Activated T-helper 9 cell treated with anti-CD3 and anti-CD28 coated beads, Interleukin-2, amount 50 U/mL, for 16 hours (primary cell): Measurements from ENCODE around the gene OSBPL1A.
"Not testable (repeated sequence)": the region's sequence is repeated elsewhere in the genome, so short reads cannot be mapped to it uniquely, and the experiment has no call there.

Experiments used
- DNase-seq: peaks from one replicate; pipeline ENCODE4 v3.0.0-alpha.2; 2020; ENCODE audit warnings: low read depth

Gene OSBPL1A

DNA sequence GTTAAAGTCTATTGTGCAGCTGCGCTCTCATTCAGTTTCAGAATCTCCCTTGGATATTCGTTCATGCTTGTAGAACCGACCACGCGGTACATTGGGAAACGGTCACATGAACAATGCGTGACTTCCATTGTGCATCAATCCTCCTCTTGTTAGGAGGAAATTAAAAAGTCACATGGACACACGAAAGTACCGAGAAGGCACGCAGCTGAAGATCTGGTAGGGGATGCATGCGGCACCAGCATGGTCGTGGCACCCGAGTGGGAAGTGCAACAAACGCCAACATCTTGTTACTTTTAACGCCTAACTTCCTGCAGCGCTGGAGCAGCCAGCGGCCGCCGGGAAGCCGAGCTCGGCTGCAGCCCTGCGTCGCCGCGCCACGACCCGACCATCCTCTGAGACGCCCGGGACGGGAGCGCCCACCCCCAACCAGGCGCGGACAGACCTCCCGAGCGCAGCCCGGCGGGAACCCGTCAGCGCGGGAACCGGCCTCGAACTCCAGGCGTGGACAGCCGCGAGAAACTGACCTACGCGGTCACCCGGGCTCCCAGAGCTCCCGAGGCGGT lies 412 bp downstream of the OSBPL1A start:
- DNase-seq = peak; percentile 7

DNA sequence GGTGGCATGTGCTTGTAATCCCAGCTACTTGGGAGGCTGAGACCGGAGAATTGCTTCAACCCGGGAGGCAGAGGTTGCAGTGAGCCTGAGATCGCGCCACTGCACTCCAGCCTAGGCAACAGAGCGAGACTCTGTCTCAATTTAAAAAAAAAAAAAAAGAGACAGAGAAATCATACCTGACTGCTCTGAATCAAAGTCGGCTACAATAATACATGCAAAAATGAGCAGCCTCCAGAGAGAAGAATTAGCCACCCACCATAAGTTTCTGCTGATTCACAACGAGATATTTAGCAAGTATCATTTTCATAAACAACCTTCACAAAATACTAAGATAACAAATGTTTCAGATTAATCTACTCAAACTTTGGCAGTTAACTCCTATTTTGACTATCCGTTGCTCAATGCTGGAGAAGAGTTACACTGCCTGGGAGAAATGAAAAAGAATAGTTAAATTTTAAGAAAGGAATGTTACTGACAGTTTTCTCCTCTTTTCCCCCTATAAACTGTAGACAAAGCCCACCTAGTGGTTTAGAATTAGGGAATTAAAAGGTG lies 1.5 kb downstream of the OSBPL1A start:
- no peak for DNase-seq

DNA sequence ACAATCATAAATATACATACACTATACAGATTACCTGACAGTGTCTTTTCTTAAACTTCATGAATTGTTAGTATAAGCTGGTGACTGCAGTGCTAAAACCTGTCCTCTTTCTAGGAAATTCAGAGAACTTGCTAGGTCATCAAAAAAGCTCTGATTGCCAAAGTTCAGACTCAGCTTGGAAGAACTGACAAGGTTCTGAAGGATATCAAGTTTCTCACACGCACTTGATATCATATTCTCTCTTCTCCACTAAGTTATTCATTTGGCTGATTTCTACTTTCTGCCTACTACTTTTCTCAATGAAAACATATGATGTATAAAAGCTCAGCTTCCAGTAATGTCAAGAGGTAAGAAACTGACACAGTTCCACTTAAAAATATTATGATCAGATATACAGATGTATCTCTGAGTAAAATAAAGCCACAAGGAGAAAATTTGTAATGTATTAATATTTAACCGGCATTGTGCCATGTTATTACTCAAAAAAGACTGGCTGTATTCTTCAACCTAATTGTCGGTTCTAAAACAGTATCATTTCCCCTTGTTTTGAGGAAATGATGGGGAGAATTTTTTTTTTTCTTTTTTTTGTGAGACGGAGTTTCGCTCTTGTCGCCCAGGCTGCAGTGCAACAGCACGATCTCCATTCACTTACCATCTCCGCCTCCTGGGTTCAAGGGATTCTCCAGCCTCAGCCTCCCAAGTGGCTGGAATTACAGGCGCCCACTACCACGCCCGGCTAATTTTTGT lies 2.4 kb downstream of the OSBPL1A start:
- no peak for DNase-seq

DNA sequence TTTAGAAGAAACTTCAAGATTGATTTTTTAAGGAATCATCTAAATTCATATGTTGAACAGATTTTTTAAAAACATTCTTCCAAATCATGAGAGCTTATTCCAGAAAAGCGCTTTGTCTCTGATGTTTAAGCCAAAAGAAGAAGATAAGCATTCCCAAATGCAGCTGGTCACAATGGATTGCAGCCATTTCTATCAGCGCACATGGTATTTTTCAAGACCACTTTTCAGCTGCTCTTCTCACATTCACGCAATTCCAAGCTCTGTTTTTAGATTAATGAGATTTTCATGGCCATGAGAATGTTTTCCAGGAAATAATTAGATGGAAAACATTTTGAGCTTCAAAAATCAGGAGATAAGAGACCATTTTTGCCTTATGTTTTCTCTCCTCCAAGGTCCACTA lies 8.7 kb downstream of the OSBPL1A start:
- no peak for DNase-seq

DNA sequence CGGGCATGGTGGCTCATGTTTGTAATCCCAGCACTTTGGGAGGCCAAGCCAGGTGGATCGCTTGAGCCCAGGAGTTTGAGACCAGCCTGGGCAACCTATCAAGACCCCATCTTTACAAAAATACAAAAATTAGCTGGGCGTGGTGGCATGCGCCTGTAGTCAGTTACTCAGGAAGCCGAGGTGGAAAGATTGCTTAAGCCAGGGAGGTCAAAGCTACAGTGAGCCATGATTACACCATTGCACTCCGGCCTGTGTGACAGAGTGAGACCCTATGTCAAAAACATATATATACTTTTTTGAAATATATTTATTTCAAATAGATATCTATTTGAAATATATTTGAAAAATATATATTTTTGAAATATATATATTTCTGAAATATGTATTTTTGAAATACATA lies 10.9 kb downstream of the OSBPL1A start:
- DNase-seq = no peak

DNA sequence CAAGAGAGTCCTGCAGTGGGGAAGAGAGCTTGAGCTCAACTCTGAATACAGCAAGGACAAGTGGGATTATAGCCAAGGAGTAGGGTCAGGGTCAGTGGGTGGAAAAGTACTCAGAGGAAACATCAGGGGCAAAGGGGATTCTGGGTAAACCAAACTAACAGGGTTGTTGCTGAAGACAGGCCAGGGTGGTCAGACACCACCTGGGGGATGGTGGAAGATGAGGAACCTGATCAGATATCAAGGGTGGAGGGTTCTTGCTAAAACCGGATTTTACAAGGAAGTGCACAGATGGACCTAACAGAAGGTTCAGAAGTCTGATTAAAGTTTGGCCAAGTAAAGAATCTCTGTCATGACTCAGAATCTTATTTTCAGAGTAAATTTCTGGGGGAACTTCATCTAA lies 16.5 kb downstream of the OSBPL1A start:
- DNase-seq = no peak

DNA sequence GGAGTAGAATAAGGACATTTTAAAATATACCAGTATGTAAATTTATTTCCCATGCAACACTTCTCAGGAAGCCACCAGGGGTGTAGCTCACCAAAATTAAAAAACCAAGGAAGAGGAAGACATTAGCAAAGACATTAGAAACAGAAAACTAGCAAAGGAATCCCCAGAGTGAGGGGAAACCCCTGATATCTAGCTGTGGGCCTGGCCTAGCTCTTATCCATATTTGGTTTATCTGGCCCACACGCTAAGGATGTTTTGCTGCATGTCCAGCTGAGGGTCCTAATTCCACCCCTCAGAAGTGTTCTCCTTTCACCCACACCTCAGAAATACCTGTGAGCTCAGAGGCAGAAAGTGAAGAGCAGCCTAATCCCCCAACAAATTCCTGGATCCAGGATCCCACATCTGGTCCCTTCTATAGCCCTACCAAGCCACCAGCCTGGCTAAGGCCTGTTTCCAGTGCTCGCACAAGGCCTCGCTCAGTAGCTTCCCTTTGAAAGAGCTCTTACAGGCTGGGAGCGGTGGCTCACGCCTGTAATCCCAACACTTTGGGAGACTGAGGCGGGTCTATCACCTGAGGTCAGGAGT lies 17.4 kb downstream of the OSBPL1A start:
- no peak for DNase-seq

DNA sequence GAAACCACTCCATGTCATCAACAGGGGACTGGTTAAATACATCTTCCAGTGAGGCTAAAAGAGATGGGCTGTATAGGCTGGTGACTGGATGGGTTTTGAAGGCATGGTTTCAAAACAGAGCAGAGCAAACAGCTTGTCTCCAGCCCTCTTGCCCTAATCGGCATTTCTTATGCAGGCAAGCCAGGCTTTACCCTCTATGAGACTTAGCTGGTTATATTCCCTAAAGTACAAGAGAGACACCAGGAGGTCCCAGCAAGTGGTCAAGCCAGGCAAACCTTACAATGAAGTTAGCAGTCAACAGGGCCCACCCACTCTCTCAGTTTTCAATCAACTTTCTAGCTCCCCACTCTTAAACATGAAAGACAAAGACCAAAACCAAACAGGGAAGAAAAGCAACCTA lies 19.0 kb downstream of the OSBPL1A start:
- DNase-seq = no peak

DNA sequence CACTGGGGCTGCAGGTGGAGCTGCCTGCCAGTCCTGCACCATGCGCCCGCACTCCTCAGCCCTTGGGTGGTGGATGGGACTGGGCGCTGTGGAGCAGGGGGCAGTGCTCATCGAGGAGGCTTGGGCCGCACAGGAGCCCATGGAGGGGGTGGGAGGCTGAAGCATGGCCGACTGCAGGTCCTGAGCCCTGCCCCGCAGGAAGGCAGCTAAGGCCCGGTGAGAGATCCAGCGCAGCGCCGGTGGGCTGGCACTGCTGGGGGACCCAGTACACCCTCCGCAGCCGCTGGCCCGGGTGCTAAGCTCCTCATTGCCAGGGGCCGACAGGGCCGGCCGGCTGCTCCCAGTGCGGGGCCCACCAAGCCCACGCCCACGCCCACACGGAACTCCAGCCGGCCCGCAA lies 21.1 kb downstream of the OSBPL1A start:
- not testable (repeated sequence) for DNase-seq

DNA sequence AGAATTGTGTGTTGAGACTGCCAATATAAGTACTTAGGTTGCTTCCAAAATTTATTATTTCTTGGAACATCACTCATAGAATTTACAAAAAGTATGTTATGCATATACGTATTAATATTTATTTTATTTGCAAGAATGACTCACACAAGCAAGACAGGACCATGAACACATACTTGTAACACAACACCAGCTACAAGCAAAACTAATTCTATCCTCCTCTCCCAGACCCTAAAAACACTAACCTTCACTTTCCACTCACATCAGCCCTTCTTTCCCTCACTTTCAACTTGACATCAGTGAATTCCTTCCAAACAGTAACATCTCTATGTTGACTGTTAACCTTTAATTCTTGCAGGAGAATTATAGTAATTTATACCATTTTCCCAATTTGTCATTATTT lies 24.3 kb downstream of the OSBPL1A start:
- no peak for DNase-seq

DNA sequence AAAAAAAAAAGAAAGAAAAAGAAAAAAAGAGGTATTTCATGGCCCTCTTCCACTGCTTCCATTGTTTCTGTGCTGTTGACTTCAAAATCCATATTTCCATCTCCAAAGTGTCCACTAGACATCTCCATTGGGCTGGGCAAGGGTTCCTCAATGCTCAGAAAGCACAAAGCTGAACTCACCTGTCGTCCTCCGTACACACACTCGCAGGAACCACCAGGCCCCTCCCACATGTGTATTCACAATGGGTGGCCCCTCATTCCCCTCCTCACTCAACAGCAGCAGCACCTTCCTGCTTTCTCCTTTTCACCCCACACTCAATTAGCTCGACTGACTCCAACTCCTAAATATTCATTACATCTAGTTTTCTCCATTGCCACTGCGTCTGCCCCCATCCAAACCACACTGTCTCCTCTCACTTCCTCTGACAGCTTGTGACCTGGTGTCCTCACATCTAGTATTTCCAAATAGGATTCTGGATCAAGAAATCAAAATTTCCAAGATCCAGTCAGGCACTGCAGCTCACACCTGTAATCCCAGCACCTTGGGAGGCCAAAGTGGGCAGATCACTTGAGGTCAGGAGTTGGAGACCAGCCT lies 25.2 kb downstream of the OSBPL1A start:
- DNase-seq = no peak

DNA sequence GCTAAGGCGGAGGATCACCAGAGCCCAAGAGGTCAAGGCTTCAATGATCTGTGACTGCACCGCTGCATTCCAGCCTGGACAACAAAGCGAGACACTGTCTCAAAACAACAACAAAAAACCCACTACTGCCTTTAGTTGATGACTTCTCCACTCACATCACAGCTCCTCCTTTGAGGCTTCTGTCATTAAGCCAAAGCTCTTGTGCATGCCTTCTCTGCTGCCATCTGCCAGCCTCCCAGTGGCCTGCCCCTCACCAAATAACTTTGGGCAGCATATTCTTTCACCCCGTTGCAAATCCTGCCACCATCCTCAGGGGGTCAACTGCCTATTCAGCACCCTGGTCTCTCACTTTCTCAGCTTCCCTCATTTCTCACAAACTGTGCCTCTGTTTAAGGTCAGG lies 27.5 kb downstream of the OSBPL1A start:
- no peak for DNase-seq

DNA sequence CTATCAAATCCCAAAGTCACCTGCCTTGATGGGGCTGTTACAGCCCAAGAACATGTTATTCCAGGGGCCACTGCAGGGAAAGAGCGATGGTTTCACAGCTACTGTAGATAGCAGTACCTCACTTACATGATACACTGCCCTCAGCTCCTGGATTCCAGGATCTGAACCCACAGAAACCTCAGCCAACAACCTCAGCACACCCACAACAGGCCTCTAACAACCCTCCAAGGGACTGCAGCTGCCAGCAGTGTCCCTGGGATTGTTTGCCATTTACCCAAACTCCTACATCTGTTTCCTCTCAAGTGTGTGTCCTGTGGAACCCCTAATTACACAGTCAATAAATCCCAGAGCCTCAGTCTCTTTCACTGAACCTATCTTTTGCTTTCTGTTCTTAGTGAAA lies 28.2 kb downstream of the OSBPL1A start:
- no peak for DNase-seq

DNA sequence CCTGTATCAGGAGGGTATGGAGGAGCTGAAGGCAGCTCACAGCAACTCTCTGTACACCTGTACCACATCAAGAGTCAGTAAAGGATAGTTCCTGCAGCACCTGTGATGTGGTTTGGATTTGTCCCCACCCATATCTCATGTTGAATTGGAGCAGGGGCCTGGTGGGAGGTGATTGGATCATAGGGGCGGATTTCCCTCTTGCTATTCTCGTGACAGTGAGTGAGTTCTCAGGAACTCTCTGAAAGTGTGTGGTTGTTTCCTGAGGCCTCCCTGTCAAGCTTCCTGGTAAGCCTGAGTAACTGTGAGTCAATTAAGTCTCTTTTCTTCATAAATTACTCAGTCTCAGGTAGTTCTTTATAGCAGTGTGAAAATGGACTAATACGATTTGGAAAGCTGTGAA lies 28.9 kb downstream of the OSBPL1A start:
- DNase-seq = peak; percentile 11

DNA sequence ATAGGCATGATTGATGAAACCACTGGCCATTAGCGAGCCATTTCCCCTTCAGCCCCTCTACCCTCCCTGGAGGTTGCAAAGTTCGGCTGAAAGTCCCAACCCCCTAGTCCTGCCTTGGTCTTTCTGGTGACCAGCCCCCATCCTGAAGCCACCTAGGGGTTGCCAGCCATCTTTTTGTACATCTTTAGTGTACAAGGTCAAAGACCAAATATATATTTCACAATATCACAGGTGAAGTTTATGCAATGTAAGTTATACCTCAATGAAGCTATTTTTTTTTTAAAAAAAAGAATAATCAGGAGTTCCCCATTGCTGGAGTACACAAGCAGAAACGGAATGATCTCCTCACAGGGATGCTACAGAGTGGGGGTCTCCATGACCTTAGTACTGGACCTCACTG lies 31.3 kb downstream of the OSBPL1A start:
- no peak for DNase-seq

DNA sequence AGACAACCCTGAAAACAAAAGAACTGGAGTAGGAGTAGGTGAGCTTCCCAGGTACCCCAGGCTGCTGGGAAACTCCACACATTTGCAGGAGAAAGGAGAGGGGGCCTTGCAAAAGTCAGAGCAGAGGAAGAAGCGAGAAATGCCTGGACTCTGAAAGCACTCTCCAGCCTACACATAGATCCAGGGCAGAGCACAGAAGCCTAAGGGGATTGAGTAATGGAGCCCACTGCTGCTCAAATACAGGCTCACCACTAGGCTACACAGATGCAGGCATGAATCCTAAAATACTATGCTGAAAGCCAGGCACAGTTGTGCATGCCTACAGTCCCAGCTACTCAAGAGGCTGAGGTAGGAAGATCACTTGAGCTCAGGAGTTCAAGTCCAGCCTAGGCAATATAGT lies 33.4 kb downstream of the OSBPL1A start:
- no peak for DNase-seq

DNA sequence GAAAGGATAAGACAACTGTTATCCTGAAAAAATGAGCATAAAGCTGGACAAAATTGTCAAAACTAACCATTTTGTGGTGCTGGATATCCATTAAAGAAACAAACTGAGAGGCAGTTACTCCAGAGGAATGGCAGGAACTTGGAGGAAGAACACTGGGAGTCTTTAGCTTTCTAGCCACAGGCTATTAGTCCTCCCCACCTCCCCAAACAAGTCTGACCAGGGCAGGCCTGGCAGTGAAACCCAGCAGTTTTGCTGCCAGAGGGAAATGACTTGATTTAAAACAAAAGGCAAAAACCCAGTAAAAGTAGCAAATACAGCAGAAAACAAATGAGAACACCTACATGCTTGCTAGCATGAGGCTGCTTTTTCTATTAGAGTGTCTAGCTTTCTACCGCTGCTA lies 34.9 kb downstream of the OSBPL1A start:
- DNase-seq = no peak

DNA sequence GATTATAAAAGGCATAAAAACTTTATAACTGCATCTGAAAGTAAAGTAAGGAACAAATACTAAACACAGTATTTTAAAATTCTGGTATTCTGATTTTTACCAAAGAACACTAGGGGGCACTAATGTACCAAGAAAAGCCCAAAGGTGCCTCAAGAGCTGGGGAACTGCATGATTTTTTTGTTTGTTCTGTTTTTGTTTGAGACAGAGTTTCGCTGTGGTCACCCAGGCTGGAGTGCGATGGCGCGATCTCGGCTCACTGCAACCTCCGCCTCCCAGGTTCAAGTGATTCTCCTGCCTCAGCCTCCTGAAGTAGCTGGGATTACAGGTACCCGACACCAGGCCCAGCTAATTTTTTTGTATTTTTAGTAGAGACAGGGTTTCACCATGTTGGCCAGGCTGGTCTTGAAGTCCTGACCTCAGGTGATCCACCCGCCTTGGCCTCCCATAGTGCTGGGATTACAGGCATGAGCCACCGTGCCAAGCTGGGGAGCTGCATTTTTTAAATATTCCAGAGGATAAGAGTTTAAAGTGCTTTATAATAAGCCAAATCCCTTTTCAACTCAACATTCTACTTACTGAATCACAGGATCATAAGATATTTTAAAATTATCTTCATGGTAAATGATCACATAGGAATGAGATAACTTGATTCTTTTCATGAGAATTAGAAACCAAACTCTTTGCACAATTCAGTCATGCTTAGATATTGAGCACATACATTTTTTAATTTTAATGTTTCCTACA lies 37.7 kb downstream of the OSBPL1A start:
- DNase-seq = not testable (repeated sequence)

DNA sequence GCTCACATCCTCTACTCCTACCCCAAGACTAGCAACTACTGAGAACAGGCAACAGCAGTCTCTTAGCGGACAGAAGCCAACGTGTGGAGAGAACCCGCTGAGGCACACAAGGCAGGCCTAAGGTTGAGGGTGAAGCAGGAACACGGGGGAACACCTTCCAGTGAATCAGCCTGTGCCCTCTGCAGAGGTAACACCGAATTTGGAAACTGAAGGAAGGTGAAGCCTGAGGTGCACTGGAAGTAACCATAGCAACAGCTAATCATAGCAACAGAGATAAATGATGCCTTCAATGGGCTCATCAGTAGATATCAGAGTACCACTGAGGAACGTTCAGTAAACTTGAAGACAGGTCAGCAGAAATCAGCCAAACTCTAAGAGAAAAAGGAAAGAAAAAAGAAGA lies 43.3 kb downstream of the OSBPL1A start:
- no peak for DNase-seq

DNA sequence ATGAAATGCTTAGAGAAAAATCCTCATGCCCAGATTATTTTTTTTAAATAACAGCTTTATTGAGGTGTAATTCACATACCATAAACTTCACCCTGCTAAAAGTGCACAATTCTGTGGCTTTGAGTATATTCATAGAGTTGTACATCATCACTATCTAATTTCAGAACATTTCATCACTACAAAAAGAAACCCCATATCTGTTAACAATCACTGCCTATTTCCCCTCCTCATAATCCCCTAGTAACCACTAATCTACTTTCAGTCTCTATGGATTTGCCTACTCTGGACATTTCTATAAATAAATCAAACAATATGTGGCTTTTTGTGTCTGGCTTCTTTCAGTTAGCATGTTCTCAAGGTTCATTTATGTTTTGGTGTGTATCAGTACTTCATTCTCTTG lies 51.4 kb downstream of the OSBPL1A start:
- no peak for DNase-seq

DNA sequence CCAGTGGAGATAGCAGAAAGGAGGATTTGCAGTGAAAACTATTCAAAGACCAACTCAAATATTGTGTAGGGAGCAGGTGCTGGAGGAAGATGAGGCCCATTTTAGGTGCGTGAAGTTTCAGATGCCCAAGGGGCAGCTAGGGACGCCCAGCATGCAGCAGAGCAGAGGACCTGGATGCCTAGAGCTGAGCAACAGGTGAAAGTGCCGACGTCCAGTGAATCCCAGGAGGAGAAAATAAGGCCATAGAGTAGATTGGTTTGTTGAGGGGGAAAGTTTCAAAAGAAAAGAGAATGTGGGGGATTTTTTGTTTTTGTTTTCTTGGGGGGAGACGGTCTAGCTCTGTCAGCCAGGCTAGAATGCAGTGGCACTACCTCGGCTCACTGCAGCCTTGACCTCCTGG lies 53.1 kb downstream of the OSBPL1A start:
- DNase-seq = no peak

DNA sequence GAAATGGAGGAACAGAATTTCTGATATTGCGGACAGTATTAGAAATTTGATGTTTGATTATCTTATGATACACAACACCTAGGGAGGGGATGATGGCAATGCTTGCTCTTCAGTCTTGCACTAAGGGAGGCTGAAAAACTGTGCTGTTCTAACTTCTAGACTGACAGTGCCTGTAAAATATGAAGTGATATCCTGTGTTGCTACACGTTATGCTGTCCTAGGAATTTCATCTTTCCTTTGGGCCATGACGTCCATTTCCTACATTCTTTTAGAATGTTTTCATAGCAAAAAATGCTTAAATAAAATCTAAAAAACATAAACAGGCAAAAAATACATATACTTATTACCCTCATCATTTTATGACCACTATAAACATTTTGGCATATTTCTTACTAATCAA lies 55.3 kb downstream of the OSBPL1A start:
- DNase-seq = no peak
